ENCODE data around the gene CDK14.
"Not testable (repeated sequence)": the region's sequence is repeated elsewhere in the genome, so short reads cannot be mapped to it uniquely, and the experiment has no call there.

The CDK14 gene

DNA sequence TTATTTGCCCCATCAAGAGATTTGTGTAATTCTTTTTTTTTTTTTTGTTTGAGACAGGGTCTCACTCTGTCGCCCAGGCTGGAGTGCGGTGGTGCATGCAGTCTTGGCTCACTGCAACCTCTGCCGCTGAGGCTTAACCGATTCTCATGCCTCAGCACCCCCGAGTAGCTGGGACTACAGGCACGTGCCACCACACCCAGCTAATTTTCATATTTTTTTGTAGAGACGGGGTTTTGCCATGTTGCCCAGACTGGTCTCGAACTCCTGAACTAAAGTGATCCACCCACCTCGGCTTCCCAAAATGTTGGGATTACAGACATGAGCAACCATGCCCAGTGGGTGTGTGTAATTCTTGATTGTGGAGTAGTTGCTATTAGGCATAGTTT, 161.4 kb downstream of the CDK14 start:
- not testable (repeated sequence) for DNase-seq (ENCODE audit: low spot score)

DNA sequence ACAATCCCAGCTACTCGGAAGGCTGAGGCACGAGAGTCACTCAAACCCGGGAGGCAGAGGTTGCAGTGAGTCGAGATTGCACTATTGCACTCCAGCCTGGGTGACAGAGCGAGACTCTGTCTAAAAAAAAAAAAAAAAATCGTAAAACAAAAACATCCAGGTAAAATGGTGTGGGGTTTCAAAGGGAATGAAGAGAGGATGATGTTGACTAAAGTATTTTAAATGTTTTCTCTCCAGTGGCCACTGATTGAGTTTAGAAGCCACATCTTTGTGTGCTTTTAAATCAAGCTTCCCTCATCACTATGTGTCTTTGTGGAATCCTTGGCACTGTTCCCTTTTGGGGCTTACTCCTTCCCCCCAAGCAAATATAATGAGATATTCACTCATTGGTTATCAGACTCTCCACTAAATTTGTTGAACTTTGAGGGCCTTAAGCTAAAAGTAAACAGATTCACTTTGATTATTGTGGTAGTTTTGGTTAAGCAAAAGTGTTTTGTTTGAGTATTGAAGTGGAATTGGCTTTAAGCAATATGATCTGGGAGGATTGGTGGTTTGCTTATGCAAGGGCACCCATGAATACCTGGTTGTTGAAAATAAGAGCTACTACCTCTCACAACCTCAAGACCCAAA, 162.9 kb downstream of the CDK14 start:
- no peak for DNase-seq (ENCODE audit: low spot score)

DNA sequence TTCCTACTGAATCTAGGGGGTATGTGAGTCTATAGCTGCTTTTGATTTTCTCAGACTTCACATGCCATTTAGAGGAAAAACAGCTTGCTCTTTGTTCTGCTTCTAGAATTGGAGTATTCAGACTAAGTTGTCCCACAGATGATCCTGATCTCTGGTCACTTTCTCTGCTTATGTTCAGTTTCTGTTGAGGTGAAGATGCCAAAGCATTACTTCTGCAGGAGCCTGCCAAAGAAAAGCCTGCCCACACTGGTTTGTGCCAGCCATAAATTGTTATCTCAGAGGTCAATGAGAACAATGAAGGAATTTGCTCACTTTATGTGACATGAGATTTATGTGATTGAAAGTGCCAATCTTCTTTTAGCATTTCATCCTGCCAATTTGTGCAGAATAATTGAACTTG, 163.6 kb downstream of the CDK14 start:
- DNase-seq (ENCODE audit: low spot score) = no peak

DNA sequence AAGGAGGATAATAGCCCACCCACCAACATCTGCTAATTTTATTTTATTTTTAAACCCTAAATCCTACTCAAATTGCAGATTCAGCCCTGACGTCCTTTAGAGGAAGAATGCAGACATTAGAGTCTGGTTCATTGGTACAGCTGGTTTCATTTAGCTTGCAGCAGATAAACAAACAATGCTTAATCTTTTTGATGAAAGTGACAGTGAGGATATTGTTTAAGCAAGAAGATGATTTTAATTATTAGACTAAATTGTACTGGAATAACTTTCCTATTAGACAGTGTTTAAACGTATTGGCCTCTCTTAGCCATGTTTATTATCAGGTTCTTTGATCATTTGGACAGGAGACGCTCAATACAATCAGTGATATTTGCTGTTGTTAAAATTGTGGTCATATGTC, 164.8 kb downstream of the CDK14 start:
- DNase-seq (ENCODE audit: low spot score) = no peak

DNA sequence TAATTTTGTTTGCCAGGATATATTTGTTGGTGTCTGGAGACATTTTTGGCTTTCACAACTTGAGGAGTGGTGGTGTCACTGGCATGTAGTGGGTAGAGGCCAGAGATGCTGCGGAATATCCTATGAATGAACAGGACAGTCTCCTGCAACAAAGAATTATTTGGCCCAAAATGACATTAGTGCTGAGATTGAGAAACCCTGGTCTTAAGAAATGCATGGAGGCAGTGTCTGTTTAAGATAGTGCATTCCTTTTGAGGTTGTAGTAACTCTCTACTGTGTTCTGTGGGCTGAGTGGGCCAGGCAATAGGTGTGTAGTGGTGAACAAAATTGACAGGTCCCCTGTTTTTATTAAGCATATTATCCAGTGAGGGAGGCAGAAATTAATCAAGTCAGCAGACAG, 165.5 kb downstream of the CDK14 start:
- DNase-seq (ENCODE audit: low spot score) = no peak

DNA sequence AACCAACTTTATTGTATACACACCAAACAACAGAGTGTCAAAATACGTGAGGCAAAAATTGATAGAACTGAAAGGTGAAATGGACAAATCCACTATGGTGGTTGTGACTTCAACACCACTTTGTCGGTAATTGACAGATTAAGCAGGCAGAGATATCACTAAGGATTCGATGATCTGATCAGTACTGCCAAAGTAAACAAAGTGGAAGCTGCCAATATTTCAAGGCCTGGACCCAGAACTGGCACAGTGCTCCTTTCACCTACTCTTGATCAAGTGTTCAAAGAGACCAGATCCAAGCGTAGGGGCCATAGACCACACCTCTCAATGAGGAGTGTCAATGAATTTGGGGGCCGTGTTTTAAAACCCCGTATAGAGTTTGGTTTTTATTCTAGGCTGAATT, 167.0 kb downstream of the CDK14 start:
- no peak for DNase-seq (ENCODE audit: low spot score)

DNA sequence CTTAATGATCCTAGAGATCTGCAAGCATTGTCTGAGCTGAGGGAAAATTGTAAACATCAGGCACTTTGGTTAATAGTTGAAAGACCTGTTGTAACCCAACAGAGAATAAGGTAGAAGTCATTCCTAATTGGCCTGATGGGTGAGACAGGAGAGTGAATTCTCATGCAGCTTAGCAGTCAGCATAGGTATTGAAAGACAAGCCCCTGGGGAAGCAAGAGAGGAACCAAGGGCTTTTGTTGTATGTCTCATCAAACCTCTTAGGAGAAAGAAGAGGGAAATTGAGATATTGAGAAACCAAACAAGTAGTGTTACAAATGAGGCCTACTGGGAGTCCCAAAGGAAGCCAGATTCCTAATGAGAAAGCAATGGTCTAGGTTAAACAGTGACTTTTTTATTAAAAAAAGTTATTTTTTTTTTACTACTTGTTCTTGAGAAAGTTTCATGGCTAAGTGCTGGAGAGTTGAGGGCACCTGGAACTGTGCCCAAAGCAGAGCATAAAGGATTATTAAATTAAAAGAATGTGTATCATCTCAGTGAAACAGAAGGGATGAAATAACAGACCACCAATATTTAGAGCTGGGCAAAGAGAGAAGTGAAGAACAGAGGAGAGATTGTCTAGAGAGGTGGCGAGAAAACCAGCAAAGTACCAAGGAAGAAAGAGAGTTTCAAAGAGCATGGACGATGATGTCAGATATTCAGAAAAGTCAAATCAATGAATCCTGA, 168.9 kb downstream of the CDK14 start:
- DNase-seq (ENCODE audit: low spot score) = no peak

DNA sequence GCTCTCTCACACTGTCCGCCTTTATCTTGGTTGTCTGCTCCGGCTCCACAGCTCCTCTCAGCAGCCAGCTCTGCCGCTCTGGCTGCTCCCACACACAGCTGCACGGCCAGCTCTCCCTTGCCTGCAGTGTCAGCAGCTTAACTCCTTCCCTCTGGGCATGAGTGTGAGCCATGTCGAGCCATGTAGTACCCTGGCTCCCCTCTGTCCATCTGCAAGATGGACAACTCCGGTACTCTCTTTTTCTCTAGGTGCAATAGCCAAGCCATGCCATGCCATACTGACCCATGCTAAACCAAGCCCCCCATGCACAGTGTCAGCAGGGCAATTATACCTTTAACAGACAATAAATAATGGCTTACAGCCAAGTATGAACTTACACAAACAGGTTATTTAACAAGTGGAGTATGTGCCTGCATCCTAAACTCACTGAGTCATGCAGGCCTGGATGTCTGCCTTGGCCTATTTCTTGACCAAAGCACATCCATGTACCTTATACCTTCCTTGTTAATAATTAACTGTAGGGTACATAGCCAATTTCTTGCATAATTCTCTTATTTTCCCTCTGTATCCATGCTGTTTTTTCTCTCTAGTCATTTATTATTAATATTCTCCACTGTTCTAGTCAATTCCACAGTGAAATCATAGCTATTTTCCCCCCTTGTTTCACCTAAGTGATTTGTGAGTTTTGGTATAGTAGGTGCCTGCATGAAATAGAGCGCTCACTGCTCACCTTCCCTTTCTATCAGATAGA, 170.9 kb downstream of the CDK14 start:
- DNase-seq (ENCODE audit: low spot score) = no peak

DNA sequence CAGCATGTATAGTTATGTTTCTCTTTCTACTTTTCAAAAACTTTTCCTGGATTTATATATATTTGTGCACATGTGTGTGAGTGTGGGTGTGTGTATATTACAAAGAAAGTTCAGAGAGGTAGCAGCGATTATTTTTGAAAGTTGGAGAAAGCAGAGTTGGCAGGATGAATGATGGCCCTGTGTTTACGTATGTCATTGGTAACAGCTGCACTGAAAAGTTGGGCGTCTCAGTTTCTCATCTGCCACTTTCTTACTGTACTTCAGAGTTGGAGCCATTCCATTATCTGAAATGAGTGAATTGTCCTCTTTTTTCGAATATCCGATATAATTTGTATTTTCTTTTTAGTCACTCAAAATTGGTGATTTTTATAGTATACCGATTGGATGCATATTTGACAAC, 172.2 kb downstream of the CDK14 start:
- no peak for DNase-seq (ENCODE audit: low spot score)

DNA sequence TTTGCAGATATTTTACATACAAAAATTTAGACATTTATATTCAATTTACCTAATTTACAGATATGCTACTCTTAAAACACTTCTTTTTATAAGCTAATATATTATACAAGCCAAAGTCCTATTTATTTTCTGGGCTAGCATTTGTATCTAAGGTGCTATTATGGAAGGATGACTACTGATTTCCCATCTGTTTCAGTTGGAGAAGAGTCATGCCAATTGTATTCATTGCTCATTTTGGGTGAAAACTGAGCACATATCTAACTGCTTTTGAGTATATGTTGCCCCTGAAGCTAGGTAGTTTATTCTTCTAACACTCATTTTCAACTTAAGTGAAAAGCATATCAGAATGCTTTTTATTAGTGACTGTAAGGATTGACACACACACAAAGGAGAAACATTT, 172.9 kb downstream of the CDK14 start:
- no peak for DNase-seq (ENCODE audit: low spot score)

DNA sequence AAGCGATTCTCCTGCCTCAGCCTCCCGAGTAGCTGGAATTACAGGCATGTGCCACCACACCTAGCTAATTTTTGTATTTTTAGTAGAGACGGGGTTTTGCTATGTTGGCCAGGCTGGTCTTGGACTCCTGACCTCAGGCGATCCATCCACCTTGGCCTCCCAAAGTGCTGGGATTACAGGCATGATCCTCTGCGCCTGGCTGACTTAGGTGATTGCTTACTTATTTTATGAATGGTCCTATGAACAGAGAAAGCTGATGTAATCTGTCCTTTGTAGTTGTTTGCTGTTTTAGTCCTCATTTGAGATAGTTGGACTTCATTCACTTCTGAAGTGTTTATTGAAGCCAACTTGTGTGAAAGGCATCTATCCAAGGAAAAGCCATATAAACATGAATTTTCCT, 173.4 kb downstream of the CDK14 start:
- not testable (repeated sequence) for DNase-seq (ENCODE audit: low spot score)

DNA sequence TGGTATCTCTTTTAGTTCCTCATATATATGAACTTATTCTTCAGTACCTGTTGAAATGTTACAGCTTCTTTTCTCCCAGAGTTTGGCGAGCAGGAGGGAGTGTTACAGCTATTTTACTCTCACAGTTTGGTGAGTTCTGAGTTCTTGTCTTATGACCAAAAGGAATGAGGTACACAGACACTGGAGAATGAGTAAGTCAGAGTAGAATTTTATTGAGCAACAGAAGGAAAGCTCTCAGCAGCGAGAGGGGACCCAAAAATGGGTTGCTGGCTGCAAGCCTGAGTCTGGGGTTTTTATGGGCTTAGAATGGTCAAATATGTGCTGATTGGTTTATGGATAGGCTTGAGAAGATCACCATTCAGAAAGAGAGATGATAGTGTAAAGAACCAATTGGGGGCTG, 175.2 kb downstream of the CDK14 start:
- DNase-seq (ENCODE audit: low spot score) = no peak

DNA sequence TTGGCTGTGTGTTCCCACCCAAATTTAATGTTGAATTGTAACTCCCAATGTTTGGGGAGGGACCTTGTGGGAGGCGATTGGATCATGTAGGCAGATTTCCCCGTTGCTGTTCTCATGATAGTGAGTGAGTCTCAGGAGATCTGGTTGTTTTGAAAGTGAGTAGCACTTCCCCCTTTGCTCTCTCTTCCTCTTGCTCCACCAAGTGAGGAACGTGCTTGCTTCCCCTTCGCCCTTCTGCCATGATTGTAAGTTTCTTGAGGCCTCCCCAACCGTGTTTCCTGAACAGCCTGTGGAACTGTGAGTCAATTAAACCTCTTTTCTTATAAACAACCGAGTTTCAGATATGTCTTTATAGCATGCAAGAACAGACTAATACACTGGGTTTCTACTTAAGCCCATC, 176.3 kb downstream of the CDK14 start:
- DNase-seq (ENCODE audit: low spot score) = no peak

DNA sequence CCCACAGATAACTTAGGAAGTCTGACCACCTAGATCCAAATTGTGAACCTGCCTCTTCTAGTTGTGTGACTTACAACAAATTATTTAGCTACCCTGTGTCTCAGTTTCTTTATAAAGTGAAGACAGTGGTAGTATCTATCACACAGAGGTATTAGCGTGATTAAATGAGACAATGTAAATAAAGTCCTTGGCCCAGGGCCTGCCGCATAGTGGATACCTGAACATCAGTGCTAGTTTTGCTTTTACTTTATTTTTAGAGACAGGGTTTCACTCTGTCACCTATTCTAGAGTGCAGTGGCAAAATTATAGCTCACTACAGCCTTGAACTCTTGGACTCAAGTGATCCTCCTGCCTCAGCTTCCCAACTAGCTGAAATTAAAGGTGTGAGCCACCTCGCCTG, 177.1 kb downstream of the CDK14 start:
- no peak for DNase-seq (ENCODE audit: low spot score)

DNA sequence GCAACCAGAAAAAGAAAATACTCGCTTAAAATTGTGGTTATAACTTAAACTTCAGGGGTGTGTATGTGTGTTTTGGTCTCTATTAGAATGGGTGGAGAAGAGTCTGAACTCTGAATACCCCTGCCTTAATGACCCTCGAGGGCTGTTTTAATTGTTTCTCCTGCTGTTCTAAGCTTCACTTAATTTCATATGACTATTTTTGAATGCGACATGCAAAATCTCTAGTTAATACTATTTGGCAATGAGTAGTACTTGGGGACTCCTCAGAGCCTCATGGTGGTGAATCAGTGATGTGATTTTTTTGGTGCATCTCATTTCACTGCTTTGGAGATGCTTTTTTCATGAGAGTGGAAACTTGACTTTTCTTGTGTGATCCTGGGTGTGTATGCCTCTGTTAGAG, 178.6 kb downstream of the CDK14 start:
- DNase-seq (ENCODE audit: low spot score) = no peak

DNA sequence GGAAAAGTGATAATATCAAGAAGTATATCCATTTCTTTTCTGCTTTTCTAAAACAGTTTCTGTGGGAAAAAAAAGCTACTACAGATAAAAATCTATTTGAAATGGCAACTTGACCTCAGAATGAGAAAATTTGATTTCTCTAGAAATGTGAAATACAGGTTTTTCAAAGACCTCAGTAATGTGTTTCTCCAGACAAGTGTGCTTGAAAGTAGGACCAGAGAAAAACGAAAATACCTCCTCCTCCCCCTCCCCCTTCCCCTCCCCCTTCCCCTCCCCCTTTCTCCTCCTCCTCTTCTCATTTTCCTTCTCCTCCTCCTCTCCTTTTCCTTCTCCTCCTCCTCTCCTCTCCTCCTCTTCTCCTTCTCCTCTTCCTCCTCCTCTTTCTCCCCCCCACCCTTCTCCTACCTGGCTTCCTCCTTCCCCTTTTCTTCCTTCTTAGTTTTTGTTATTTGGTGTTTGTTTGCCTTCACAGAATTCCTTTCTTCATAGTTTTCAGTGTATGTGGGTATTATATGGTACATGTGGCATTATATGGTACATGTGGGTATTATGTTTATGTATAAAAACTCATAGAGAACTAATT, 179.4 kb downstream of the CDK14 start:
- DNase-seq (ENCODE audit: low spot score) = no peak

DNA sequence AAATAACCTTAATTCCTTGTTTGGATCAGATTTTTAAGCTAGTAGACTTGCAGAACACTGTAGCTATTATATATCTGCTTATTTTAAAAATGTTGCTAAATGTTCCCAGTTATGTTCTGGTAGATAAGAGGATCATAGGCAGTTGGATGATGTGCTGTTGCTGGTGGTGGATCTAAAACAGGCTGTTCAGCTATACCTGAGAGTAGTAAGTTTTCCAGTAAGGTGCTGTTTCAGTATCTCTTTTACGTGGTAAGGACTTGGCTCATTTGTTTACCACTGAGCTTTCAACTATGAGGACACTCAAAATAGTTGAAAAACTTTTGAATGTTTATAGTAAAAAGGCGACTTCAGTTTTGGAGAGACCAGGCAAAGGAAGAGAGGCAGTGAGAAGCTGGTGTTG, 180.9 kb downstream of the CDK14 start:
- no peak for DNase-seq (ENCODE audit: low spot score)

DNA sequence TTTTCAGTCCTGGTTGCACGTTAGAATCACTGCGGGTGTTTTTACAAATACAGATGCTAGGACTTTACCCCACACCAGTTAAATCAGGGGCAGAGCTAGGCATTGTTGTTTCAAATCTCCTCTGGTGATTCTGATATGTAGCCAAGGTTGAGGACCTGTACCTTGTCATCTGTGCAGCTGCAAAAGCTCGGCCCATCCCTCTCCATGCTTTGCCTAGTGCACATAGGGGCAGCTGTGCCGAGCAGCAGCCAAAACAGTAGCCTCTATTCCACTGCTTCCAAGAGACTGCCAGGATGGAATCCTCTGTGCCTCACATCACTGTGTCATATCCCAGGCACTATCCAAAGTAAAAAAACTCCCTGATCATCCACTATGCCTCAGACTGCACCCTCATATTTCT, 181.3 kb downstream of the CDK14 start:
- DNase-seq (ENCODE audit: low spot score) = no peak

DNA sequence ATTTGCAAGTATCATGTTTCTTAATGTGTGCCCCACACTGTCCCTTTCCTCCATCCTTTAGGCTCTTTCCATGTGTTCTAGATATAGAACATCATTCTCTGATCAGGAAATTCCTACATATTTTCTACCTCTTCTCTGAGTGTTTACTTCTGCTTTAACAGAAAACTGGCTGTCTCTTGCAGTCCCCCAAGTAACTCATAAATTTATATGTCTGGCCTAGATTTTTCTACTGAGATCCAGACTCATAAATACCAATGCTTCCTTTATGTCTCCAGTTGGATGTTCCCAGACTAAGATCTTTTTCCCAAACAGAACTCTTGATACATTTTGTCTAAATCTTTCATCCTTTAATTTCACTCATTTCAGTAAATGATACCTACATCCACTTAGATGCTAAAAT, 181.8 kb downstream of the CDK14 start:
- no peak for DNase-seq (ENCODE audit: low spot score)

DNA sequence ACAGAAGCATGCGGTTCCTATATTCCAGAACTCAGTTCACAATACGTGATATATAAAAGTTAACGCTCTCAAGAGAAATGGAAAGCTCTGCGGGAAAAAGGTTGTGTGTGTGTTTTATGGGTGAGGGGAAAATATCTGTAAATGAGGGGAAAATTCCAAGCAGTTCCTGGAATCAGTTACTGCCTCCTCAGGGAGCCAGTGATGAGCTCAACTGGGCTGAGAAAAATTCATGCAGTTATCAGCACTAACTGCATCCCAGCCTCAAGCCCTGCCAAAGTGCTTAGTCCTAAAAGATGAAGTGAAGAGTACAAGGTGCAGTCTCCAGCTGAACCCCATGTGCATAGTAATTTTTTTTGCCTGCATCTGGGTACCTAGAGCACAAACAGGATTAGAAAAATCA, 191.9 kb downstream of the CDK14 start:
- DNase-seq (ENCODE audit: low spot score) = no peak

DNA sequence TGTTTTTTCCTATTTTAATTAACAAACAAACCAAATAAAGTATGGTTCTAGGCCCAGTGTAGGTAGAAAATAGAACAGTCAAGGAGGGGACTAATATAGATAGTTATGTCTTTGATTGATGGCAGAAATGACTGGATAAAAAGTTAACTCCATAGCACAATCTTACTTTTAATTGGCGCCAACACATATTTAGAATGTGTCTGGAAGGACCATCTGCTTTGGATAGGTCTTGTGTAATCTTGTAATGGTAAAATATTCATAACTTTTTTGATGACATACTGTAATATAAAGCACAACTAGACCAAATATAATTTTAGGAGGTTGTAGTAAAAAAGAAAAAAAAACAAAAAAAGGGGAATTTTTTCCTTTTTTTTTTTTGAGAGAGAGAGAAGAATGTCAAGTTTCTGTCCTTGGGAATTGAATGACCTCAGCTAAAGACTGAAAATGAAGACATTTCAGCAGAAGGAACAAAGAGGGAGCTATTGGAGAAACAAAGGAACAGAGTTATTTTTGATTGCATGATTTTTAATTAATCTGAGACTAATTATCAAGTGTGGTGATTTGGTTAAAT, 193.7 kb downstream of the CDK14 start:
- DNase-seq (ENCODE audit: low spot score) = no peak

DNA sequence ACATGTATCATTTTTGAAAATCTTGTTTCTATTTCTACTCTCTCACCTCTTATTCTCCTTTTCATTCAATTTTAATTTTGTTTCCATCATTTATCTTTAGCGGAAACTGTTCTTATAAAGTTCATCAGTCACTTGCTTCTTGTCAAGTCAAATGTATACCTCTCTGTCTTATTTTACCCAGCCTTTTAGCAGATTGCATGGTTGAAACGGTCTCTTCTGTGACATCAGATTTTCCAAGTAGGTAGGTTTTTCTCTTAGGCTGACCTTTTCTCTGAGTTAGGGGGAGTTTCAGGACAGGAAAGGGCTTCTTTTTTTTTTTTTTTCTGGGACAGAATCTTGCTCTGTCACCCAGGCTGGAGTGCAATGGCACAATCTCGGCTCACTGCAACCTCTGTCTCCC, 195.5 kb downstream of the CDK14 start:
- DNase-seq (ENCODE audit: low spot score) = no peak

DNA sequence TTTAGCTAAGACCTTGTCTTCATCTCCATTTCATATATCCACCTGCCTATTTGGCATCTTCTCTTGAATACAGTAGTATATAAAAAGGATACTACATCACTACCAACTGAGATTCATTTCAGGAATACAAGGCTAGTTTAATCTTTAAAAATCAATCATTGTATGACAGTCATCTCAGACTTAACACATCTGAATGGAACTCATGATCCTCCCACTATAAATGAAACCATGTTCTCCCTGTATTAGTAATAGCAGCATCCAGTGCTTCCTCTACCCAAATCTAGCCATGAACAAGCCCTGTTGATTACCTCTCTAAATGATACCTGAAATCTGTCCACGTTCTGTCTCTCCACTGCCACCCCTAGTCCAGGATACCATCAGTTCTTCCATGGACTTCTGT, 196.2 kb downstream of the CDK14 start:
- DNase-seq (ENCODE audit: low spot score) = no peak

Data from kidney capillary endothelial cell (primary cell).